ENCODE data around the gene FBXO21.

FBXO21 gene

GRCh38 chr12:117152793-117153775 is 37.2 kb downstream of the FBXO21 start:
- H3K4me1 ChIP-seq (ENCODE audit: insufficient read depth, low read length, severe bottlenecking): no peaks in the 10 kb centered on the region
- TF ChIP-seq EZH2 (IDR thresholded peaks at IDR 0.05; ENCODE audit: borderline replicate concordance, low read length) (no peak), CTCF (IDR thresholded peaks at IDR 0.05; ENCODE audit: low read length) (no peak)
- H3K4me3 ChIP-seq (ENCODE audit: low read depth, low read length, poor library complexity, severe bottlenecking): no peak overlapping the region
- no peaks in the 10 kb centered on the region for H4K20me1 ChIP-seq (ENCODE audit: insufficient read depth, low read length)
- H3F3A ChIP-seq (ENCODE audit: insufficient read depth, low read length): peaks cover 4% of the 10 kb centered on the region
- no peaks in the 10 kb centered on the region for H3K9me2 ChIP-seq (ENCODE audit: low read depth, low read length)
- H3K36me3 ChIP-seq (ENCODE audit: insufficient read depth, low read length): peaks cover 94% of the 10 kb centered on the region
- no peaks in the 10 kb centered on the region for H3K27me3 ChIP-seq (ENCODE audit: insufficient read depth, low read length)
- no peaks in the 10 kb centered on the region for H3K9me3 ChIP-seq (ENCODE audit: low read length)
- H3K9ac ChIP-seq (ENCODE audit: low read length): no peak overlapping the region
- H2AFZ ChIP-seq (ENCODE audit: low read length): no peak overlapping the region
- no peaks in the 10 kb centered on the region for H3K79me2 ChIP-seq (ENCODE audit: insufficient read depth, low read length)
- no peak overlapping the region for H3K4me2 ChIP-seq (ENCODE audit: low read length)
- H3K27ac ChIP-seq (ENCODE audit: low read depth, low read length, poor library complexity, severe bottlenecking): no peak overlapping the region

- no peaks in the 10 kb centered on the region for H3K9me2 ChIP-seq (ENCODE audit: low read depth, low read length)
- no peak for TF ChIP-seq EZH2 (IDR thresholded peaks at IDR 0.05; ENCODE audit: borderline replicate concordance, low read length)
- no peak for TF ChIP-seq CTCF (IDR thresholded peaks at IDR 0.05; ENCODE audit: low read length)
- H3K27me3 ChIP-seq (ENCODE audit: insufficient read depth, low read length): no peaks in the 10 kb centered on the region
- no peak overlapping the region for H3K4me3 ChIP-seq (ENCODE audit: low read depth, low read length, poor library complexity, severe bottlenecking)
- no peak overlapping the region for H3K27ac ChIP-seq (ENCODE audit: low read depth, low read length, poor library complexity, severe bottlenecking)
- no peak overlapping the region for H3K4me2 ChIP-seq (ENCODE audit: low read length)
- H3K4me1 ChIP-seq (ENCODE audit: insufficient read depth, low read length, severe bottlenecking): no peaks in the 10 kb centered on the region
- peaks cover 83% of the 10 kb centered on the region for H3K36me3 ChIP-seq (ENCODE audit: insufficient read depth, low read length)
- no peak overlapping the region for H3K9ac ChIP-seq (ENCODE audit: low read length)
- no peak overlapping the region for H2AFZ ChIP-seq (ENCODE audit: low read length)
- H3K9me3 ChIP-seq (ENCODE audit: low read length): no peaks in the 10 kb centered on the region
- peaks cover 4% of the 10 kb centered on the region for H3F3A ChIP-seq (ENCODE audit: insufficient read depth, low read length)
- no peaks in the 10 kb centered on the region for H3K79me2 ChIP-seq (ENCODE audit: insufficient read depth, low read length)
- H4K20me1 ChIP-seq (ENCODE audit: insufficient read depth, low read length): no peaks in the 10 kb centered on the region
Observed at GRCh38 chr12:117151403-117152031, 38.8 kb downstream of the FBXO21 start.

- Histone ChIP-seq H3K9me3 (ENCODE audit: low read length) (no peaks in the 10 kb centered on the region), H3K36me3 (ENCODE audit: insufficient read depth, low read length) (peaks cover 83% of the 10 kb centered on the region), H3K27me3 (ENCODE audit: insufficient read depth, low read length) (no peaks in the 10 kb centered on the region), H3K4me2 (ENCODE audit: low read length) (no peak overlapping the region), H4K20me1 (ENCODE audit: insufficient read depth, low read length) (no peaks in the 10 kb centered on the region), H3K4me1 (ENCODE audit: insufficient read depth, low read length, severe bottlenecking) (no peaks in the 10 kb centered on the region), H3K9me2 (ENCODE audit: low read depth, low read length) (no peaks in the 10 kb centered on the region), H3K27ac (ENCODE audit: low read depth, low read length, poor library complexity, severe bottlenecking) (no peak overlapping the region), H3K4me3 (ENCODE audit: low read depth, low read length, poor library complexity, severe bottlenecking) (no peak overlapping the region), H2AFZ (ENCODE audit: low read length) (no peak overlapping the region), H3K79me2 (ENCODE audit: insufficient read depth, low read length) (no peaks in the 10 kb centered on the region), H3K9ac (ENCODE audit: low read length) (no peak overlapping the region), H3F3A (ENCODE audit: insufficient read depth, low read length) (no peaks in the 10 kb centered on the region)
- TF ChIP-seq CTCF (IDR thresholded peaks at IDR 0.05; ENCODE audit: low read length): no peak
- TF ChIP-seq EZH2 (IDR thresholded peaks at IDR 0.05; ENCODE audit: borderline replicate concordance, low read length): no peak
Observed at GRCh38 chr12:117149431-117149830, 40.8 kb downstream of the FBXO21 start.
